Endothelial cell of hepatic sinusoid (primary cell): Measurements from ENCODE around the gene TEX11.

Experiments
- in situ Hi-C: cut with HindIII; loops from 2 replicates; pipeline ENCODE4 v1.10.0; 2017; ENCODE audit warnings: low sequenced_read_pairs

TEX11 gene

GRCh38 chrX:70504772-70505450 is 403.6 kb downstream of the TEX11 start:
- in situ Hi-C loops = no loop called here

GRCh38 chrX:70500826-70501225 is 407.7 kb downstream of the TEX11 start:
- in situ Hi-C loops = no loop called here

GRCh38 chrX:70498129-70498528 is 410.4 kb downstream of the TEX11 start:
- in situ Hi-C loops = no loop called here

DNA sequence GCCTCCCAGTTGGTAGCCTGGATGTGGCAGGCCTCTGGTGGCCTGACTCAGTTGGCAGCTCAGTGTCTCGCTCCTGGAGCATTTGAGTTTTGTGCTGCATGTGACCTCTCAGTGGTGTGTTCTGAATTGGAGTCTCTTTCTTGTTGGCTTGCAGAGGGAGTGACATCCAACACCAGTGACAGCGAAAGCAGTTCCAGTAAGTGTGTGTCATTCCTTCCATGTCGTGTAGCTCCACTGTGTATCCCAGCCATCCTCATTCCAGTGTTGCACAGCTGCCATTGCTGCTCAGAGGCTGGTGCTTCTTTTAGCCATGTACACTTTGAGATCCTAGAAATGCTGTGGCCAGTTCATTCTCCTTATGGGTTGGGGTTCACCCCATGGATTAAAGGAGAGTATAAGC is 411.5 kb downstream of the TEX11 start:
- in situ Hi-C loops = no loop called here

- in situ Hi-C loops = no loop called here
Observed at GRCh38 chrX:70496491-70496890, 412.0 kb downstream of the TEX11 start.

DNA sequence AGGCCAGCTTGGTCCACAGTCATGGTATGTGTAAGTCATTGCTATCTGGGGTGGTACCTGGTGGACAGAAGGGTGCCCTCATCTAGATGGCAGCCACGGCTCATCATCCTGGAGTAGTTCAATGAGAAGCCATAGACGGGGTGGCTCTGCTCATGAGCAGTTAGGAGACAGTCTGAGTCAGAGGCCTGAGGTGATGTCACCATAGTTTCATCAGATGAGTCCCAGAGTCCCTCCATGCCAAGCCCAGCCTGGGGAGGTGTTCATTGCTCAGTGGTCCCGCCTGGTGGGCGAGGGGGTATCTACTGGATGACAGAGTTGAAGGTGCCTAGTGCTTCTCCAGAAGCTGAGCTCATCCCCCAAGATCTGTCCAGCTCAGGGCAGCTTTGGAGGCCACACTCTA is 414.1 kb downstream of the TEX11 start:
- in situ Hi-C loops = no loop called here

DNA sequence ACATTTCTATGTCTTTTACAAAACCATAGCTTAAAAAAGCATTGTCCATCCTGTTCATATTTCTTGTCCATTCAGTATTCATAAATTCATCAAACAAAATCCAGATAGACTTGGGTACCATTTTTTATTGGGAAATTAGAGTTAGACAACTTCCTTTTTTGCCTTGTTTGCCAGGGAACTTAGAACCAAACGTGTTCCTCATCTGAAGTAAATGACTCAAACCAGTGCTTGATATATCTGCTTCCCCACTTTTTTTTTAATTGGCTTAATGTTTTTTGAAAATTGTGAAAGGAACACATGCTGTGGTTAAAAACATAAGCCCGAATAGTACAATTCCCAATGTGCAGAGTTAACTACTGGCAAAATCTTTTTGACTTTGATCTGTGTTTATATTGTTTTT is 419.7 kb downstream of the TEX11 start:
- in situ Hi-C loops = no loop called here

- in situ Hi-C loops = no loop called here
Observed at GRCh38 chrX:70485466-70485865, 423.0 kb downstream of the TEX11 start.

- in situ Hi-C loops = no loop called here
Observed at GRCh38 chrX:70482300-70482699, 426.2 kb downstream of the TEX11 start.

- in situ Hi-C loops = no loop called here
Observed at GRCh38 chrX:70481471-70482270, 426.8 kb downstream of the TEX11 start.

- in situ Hi-C loops = no loop called here
Observed at GRCh38 chrX:70480660-70481018, 427.9 kb downstream of the TEX11 start.

DNA sequence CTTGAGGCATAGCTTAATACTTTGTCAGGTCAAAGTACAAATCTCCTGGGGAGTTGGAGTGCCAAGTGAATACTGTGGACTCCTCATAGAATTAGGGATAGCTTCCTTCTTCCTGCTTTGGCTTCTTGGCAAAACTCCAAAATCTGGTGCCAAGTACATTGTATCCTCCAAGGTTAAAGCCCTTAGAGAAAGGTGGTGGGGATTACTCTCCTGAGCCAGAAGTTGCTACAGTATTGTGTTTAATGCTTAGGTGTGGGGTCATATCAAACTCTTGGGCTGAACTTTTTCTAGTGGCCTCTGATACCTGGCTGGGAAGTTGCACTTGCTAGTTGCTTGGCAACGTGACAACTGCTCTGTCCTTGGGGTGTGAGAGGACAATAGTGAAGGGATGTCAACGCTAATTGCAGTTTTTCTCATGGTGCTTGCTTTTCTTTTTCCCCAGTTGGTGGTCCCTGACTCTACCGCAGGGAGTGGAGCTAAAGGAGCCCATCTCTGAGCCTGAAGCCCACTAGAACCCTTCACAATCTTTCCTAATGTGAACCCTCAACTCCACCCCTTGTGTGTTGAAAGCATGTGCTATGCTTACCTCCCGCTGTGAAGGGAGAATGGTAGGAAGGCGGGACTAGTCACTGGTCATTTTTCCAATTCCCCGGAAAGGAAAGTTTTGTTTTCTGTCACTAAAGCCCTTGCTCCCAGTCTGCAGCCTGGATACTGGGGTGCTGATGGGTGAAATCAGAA is 428.4 kb downstream of the TEX11 start:
- in situ Hi-C loops = no loop called here

DNA sequence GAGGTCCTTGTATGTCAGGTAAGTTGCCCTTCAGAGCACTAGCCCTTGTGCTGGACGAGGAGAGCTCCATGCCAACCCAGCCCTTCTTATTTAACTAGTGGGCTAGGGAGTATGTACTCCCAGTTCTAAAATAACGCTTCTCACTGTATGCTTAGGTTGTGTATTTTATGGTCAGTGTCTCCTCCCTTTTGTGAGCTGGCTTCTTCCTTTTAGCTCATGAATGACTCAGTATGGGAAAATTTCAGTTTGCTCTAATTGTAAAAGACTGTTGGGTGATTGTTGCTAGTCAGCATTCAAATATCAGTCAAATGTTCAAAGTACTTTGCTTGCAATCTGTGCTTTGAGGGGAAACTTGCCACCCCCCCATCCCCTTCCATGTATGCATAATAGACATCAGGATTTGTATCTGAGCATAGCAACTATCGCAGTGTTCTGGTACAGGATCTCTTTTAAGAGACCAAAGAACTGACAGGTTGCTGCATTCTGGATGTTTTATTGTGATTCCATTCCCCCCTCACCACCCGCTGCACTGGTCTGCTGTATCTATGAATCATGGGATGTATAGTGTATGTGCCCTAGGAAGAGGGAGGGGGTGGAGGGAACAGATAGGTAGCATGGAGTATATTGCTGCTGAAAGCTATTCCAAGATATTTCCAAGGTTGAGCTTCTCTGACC is 429.1 kb downstream of the TEX11 start:
- in situ Hi-C loops = no loop called here
